ENCODE measurements around the gene SPTB.

SPTB gene

DNA sequence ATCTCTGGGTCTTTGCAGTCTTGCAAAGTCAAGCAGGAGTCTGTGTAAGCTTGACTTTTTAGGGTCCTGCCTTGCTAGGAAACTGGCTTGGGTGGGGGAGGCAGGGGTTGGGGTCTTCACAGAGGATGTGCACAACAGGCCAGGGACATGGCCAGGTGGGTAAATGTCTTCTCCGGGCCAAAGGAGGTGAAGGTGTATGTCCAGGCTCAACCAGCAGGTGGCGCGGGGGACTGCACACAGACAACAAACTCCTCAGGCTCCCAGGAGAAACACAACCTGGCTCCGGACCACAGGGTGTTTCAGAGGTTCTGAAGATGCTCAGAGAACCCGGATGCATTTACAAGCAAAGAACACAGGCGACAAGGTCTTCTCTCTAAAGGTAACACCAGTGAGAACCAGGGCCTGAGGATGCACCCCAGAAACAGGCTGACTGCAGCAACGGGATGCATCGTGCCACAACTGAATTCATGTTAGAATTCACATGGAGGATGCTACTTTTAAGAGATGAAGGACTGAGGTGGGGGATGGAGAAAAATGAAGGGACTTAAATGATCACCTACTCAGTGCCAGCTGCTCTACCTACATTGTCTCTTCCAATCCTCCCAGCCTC, 119.5 kb downstream of the SPTB start:
- TF ChIP-seq JUND (IDR thresholded peaks at IDR 0.05; ENCODE audit: low read depth), result no peak
- peak; percentile 75 to 87 for DNase-seq (ENCODE audit: low read depth in 1 of 2, low spot score in 1 of 2)
- in situ Hi-C loops (cut with HindIII; ENCODE audit: low pct_unique_long_range_greater_than_20kb, low sequenced_read_pairs), result no loop called here

- TF ChIP-seq JUND (IDR thresholded peaks at IDR 0.05; ENCODE audit: low read depth), result no peak
- in situ Hi-C loops (cut with HindIII; ENCODE audit: low pct_unique_long_range_greater_than_20kb, low sequenced_read_pairs), result no loop called here
- no peak for DNase-seq (ENCODE audit: low read depth in 1 of 2, low spot score in 1 of 2)
These were observed 120.2 kb downstream of the SPTB start for GRCh38 chr14:64759555-64759938.

- TF ChIP-seq JUND (IDR thresholded peaks at IDR 0.05; ENCODE audit: low read depth), result no peak
- DNase-seq (ENCODE audit: low read depth in 1 of 2, low spot score in 1 of 2), result no peak
- in situ Hi-C loops (cut with HindIII; ENCODE audit: low pct_unique_long_range_greater_than_20kb, low sequenced_read_pairs), result no loop called here
These were observed 120.8 kb downstream of the SPTB start for GRCh38 chr14:64758691-64759554.

- DNase-seq (ENCODE audit: low read depth in 1 of 2, low spot score in 1 of 2), result no peak
- in situ Hi-C loops (cut with HindIII; ENCODE audit: low pct_unique_long_range_greater_than_20kb, low sequenced_read_pairs), result no loop called here
- no peak for TF ChIP-seq JUND (IDR thresholded peaks at IDR 0.05; ENCODE audit: low read depth)
These were observed 121.6 kb downstream of the SPTB start for GRCh38 chr14:64758025-64758521.

DNA sequence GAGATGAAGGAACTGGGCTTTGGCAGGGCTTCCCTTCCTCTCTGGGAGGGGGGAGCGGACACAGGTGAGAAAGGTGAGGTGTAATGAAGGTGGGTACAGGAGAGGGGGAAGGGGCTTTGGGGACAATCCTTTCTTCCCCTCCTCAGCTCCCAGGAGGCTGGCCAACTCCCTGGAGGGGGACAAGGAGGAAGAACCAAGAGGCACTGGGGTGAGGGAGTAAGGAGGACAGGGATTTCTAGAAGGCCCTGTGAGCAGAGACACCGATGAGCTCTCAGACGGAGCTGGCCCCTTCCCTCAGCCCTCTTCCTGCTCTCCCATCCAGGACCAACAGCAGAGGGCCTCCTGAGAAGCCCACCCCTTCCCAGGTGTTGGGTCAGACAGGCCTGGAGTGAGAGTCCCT, 122.1 kb downstream of the SPTB start:
- in situ Hi-C loops (cut with HindIII; ENCODE audit: low pct_unique_long_range_greater_than_20kb, low sequenced_read_pairs), result no loop called here
- no peak for TF ChIP-seq JUND (IDR thresholded peaks at IDR 0.05; ENCODE audit: low read depth)
- DNase-seq (ENCODE audit: low read depth in 1 of 2, low spot score in 1 of 2), result no peak

DNA sequence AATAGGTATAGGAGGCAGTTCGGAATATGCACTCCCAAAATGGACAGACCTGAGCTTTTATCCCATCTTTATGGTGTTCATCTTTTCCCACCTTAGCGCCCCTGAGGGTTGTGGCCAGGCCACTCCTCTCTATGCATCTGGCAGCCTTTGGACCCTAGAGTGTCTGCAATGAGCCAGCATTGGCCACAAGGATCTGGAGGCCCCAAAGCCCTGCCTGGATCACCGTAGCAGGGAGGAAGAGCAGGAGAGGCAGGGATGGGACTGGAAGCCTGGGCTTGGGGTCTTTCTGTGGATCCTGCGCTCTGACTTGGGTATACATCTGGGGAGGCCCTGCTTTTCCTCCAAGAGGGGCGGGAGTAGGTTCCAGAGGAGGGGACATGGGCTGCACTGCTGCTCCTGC, 123.0 kb downstream of the SPTB start:
- no peak for TF ChIP-seq JUND (IDR thresholded peaks at IDR 0.05; ENCODE audit: low read depth)
- in situ Hi-C loops (cut with HindIII; ENCODE audit: low pct_unique_long_range_greater_than_20kb, low sequenced_read_pairs), result no loop called here
- no peak for DNase-seq (ENCODE audit: low read depth in 1 of 2, low spot score in 1 of 2)

GRCh38 chr14:64755781-64756221, 123.9 kb downstream of the SPTB start:
- in situ Hi-C loops (cut with HindIII; ENCODE audit: low pct_unique_long_range_greater_than_20kb, low sequenced_read_pairs), result no loop called here
- TF ChIP-seq JUND (IDR thresholded peaks at IDR 0.05; ENCODE audit: low read depth), result no peak
- no peak for DNase-seq (ENCODE audit: low read depth in 1 of 2, low spot score in 1 of 2)

DNA sequence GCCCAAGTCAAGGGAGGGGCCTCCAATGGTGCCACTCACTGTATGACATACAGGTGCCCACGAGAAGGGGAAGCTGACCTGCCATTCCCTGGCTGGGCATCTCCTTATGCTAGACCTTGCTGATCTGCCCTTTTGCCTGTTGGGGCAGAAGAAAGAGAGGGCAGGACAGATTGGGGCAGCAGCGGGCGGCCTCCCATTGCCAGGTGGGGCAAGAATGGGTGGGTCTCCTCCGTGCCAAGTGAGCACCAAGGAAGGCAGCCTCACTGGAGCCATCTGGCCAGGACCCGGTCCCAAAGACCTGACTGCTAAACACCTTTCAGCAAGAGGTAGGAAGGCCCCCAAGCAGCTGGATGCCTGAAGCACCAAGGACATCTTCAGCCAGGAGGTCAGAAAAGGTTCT, 125.0 kb downstream of the SPTB start:
- in situ Hi-C loops (cut with HindIII; ENCODE audit: low pct_unique_long_range_greater_than_20kb, low sequenced_read_pairs), result no loop called here
- TF ChIP-seq JUND (IDR thresholded peaks at IDR 0.05; ENCODE audit: low read depth), result no peak
- DNase-seq (ENCODE audit: low read depth in 1 of 2, low spot score in 1 of 2), result no peak

DNA sequence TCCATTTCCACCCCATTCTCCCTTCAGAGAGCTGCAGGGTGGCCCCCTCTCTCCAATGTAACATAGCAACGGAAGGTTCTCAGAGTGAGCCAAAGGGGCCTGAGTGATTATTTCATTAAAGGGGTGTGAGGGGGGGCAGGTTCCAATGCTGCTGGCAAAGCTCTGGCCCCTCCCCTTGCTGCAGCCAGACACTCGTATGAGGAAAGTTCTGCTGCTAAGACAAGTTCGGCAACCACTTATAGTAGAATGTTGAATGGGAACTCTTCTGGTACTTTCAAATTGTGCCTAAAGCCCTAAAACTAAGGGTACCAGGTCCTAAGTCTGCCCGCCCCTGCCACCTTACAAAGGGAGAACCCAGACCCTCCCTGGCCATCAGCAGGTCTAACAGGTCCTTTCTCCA, 125.7 kb downstream of the SPTB start:
- no peak for TF ChIP-seq JUND (IDR thresholded peaks at IDR 0.05; ENCODE audit: low read depth)
- in situ Hi-C loops (cut with HindIII; ENCODE audit: low pct_unique_long_range_greater_than_20kb, low sequenced_read_pairs), result no loop called here
- DNase-seq (ENCODE audit: low read depth in 1 of 2, low spot score in 1 of 2), result no peak

- in situ Hi-C loops (cut with HindIII; ENCODE audit: low pct_unique_long_range_greater_than_20kb, low sequenced_read_pairs), result no loop called here
- TF ChIP-seq JUND (IDR thresholded peaks at IDR 0.05; ENCODE audit: low read depth), result no peak
- DNase-seq (ENCODE audit: low read depth in 1 of 2, low spot score in 1 of 2), result no peak
These were observed 126.3 kb downstream of the SPTB start for GRCh38 chr14:64753374-64753773.

DNA sequence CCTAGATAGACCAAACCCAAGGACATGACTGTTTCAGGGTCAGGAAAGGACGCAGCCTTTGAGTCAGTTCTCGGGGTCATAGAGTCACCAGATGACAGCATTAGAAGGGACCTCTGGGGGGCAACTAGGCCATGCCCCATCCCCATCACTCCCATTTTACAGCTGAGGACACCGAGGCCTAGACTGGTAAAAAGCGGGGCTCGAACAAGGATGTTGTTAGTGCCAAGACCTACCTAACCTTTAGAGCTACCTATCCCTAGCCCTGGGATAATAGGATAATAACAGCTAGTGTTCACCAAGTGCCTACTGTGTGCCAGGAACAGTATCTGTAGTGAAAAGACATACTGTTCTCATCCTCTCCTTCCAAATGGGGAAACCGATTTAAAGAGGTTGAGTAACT, 126.8 kb downstream of the SPTB start:
- DNase-seq (ENCODE audit: low read depth in 1 of 2, low spot score in 1 of 2), result no peak
- in situ Hi-C loops (cut with HindIII; ENCODE audit: low pct_unique_long_range_greater_than_20kb, low sequenced_read_pairs), result no loop called here
- no peak for TF ChIP-seq JUND (IDR thresholded peaks at IDR 0.05; ENCODE audit: low read depth)

- TF ChIP-seq JUND (IDR thresholded peaks at IDR 0.05; ENCODE audit: low read depth), result no peak
- no peak for DNase-seq (ENCODE audit: low read depth in 1 of 2, low spot score in 1 of 2)
- in situ Hi-C loops (cut with HindIII; ENCODE audit: low pct_unique_long_range_greater_than_20kb, low sequenced_read_pairs), result no loop called here
These were observed 130.6 kb downstream of the SPTB start for GRCh38 chr14:64748995-64749714.

- DNase-seq (ENCODE audit: low read depth in 1 of 2, low spot score in 1 of 2), result no peak
- in situ Hi-C loops (cut with HindIII; ENCODE audit: low pct_unique_long_range_greater_than_20kb, low sequenced_read_pairs), result no loop called here
- TF ChIP-seq JUND (IDR thresholded peaks at IDR 0.05; ENCODE audit: low read depth), result no peak
These were observed 131.2 kb downstream of the SPTB start for GRCh38 chr14:64748521-64748920.

All from T47D (cell line).